Caco-2 (cell line): Measurements from ENCODE around the gene PPP1R13B. TPM values are rescaled to one million over a fixed set of nuclear protein-coding genes. Genes with fewer than 3 reads are reported as not detected.
A peak's percentile ranks its signal among the peaks of the same experiment; 100 is the strongest.

ENCODE experiments used
- BruUV-seq: library from RNA; stranded (reverse); fragments of 400-500 nt; replicated peaks from 2 replicates; lab custom pipeline; 2021; lab: Mats Ljungman, UMichigan
- CTCF ChIA-PET: fragments of 300-600 bp; sonication (Branson Sonifier 250); formaldehyde crosslinking; loops from one replicate; lab custom pipeline; 2022; ENCODE audit warnings: antibody characterized with exemption; lab: Charles Lee
- POLR2A ChIA-PET: fragments of 300-600 bp; sonication (Branson Sonifier 250); formaldehyde crosslinking; loops from one replicate; lab custom pipeline; 2022; ENCODE audit warnings: antibody characterized with exemption; lab: Charles Lee
- DNase-seq, 2 experiments: peaks; one replicate each; pipeline versions ENCODE4 v3.0.0 to v3.0.0-alpha.2; 2020 to 2022
- H3K27me3 ChIP-seq: replicated peaks from 2 replicates; pipeline ENCODE4 v1.6.0; 2011; ENCODE audit warnings: low read length; ENCODE audit not compliant: control insufficient read depth, insufficient read depth
- H3K36me3 ChIP-seq: 2 replicates; pipeline ENCODE4 v1.5.1; 2011; ENCODE audit warnings: low read length; ENCODE audit not compliant: control insufficient read depth, insufficient read depth
- H3K4me1 ChIP-seq: fragments of 250-450 bp; sonication (Bioruptor Pico); 2 replicates; pipeline ENCODE4 v1.5.1; 2020; ENCODE audit warnings: mild to moderate bottlenecking
- H3K4me3 ChIP-seq: 2 replicates; pipeline ENCODE4 v1.5.1; 2011; ENCODE audit warnings: low read depth, mild to moderate bottlenecking, control low read depth, low read length
- H3K9me3 ChIP-seq: fragments of 250-450 bp; sonication (Bioruptor Pico); 2 replicates; pipeline ENCODE4 v1.5.1; 2020; ENCODE audit warnings: mild to moderate bottlenecking, moderate library complexity
- H3K27ac Mint-ChIP-seq: one replicate; pipeline ENCODE4 v1.8.0; 2022; ENCODE audit warnings: mixed read lengths; ENCODE audit not compliant: unreplicated experiment
- H3K27me3 Mint-ChIP-seq: one replicate; pipeline ENCODE4 v1.8.0; 2022; ENCODE audit warnings: mixed read lengths; ENCODE audit not compliant: insufficient read depth, unreplicated experiment
- H3K36me3 Mint-ChIP-seq: one replicate; pipeline ENCODE4 v1.8.0; 2022; ENCODE audit warnings: mild to moderate bottlenecking, mixed read lengths; ENCODE audit not compliant: insufficient read depth, unreplicated experiment
- H3K4me1 Mint-ChIP-seq: one replicate; pipeline ENCODE4 v1.8.0; 2022; ENCODE audit warnings: low read depth, mixed read lengths; ENCODE audit not compliant: unreplicated experiment
- H3K4me3 Mint-ChIP-seq: one replicate; pipeline ENCODE4 v1.8.0; 2022; ENCODE audit warnings: mild to moderate bottlenecking, moderate library complexity, mixed read lengths; ENCODE audit not compliant: unreplicated experiment
- H3K9me3 Mint-ChIP-seq: one replicate; pipeline ENCODE4 v1.8.0; 2022; ENCODE audit warnings: mixed read lengths; ENCODE audit not compliant: unreplicated experiment
- intact Hi-C: fragments of 100-400 bp; cut with micrococcal nuclease; formaldehyde crosslinking; loops from one replicate; pipeline ENCODE4 v1.10.0; 2022; ENCODE audit not compliant: unreplicated experiment
- total RNA-seq: library from RNA; stranded (reverse); gene quantifications from 2 replicates; pipeline ENCODE4 v1.2.3, GENCODE V29; 2022
- TF ChIP-seq, protein P1 (sequence below), 2 experiments: fragments of 200-600 bp in 1 of 2; IDR thresholded peaks; 1 replicate in 1 of 2; 2 replicates in 1 of 2; pipeline versions ENCODE4 v1.5.1 to v1.8.0; 2011 to 2022; ENCODE audit warnings: antibody characterized with exemption in 1 of 2, control low read depth in 1 of 2, inconsistent platforms in 1 of 2, low read depth in 1 of 2, low read length in 1 of 2, mild to moderate bottlenecking in 1 of 2, moderate library complexity in 1 of 2; ENCODE audit not compliant: insufficient read depth in 1 of 2, severe bottlenecking in 1 of 2, unreplicated experiment in 1 of 2

The PPP1R13B gene
- total RNA-seq, 1 experiment from 2014 or later = 15.8 TPM

DNA sequence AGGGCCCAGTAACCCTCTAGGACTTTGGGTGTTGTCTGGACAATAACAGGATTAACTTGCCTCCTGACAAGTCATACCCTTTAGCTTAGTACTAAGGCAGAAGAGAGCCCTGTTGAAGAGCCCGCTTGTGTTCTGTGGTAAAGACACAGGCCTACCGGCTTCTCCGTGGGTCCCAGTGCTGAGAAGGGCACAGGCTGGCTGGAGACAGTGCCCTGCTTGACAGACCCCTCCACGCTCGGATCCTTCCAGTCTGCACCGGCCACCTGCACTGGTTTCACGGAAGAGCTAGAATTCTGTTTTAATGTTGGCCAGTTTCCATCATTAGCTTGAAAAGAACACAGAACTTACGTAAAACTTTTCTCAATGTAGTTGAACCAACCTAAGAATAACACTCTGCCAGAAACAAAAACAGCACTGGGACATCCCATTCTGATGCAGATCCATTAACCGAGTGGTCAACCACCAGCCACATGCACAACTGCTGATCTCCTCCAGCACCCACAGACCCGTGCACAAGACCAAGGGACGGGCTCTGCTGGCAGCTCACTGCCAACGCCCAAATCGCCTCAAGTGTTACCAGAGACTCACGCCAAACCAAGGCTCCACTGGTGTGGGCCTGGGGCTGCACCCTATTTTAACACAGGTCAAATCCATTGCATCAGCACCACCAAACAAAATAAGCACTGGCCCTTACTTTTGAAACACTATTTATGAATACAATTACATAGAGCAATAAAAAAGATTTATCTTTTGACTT, 104.7 kb downstream of the PPP1R13B start:
- Histone ChIP-seq H3K36me3 (peaks cover 2% of the 10 kb centered on the region; the same call in 1 of the 2 replicates), H3K4me3 (no peak overlapping the region), H3K9me3 (no peaks in the 10 kb centered on the region), H3K4me1 (no peaks in the 10 kb centered on the region), H3K27me3 (no peaks in the 10 kb centered on the region)
- Mint-ChIP-seq H3K4me3 (no peak overlapping the region), H3K9me3 (no peaks in the 10 kb centered on the region), H3K27ac (no peak overlapping the region), H3K4me1 (no peaks in the 10 kb centered on the region), H3K27me3 (no peaks in the 10 kb centered on the region), H3K36me3 (no peaks in the 10 kb centered on the region)
- ChIA-PET CTCF (no interaction called here), POLR2A (no interaction called here)
- intact Hi-C loops = no loop called here
- TF ChIP-seq, protein P1, sequence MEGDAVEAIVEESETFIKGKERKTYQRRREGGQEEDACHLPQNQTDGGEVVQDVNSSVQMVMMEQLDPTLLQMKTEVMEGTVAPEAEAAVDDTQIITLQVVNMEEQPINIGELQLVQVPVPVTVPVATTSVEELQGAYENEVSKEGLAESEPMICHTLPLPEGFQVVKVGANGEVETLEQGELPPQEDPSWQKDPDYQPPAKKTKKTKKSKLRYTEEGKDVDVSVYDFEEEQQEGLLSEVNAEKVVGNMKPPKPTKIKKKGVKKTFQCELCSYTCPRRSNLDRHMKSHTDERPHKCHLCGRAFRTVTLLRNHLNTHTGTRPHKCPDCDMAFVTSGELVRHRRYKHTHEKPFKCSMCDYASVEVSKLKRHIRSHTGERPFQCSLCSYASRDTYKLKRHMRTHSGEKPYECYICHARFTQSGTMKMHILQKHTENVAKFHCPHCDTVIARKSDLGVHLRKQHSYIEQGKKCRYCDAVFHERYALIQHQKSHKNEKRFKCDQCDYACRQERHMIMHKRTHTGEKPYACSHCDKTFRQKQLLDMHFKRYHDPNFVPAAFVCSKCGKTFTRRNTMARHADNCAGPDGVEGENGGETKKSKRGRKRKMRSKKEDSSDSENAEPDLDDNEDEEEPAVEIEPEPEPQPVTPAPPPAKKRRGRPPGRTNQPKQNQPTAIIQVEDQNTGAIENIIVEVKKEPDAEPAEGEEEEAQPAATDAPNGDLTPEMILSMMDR (IDR thresholded peaks at IDR 0.05; ENCODE audit: insufficient read depth in 1 of 2, low read depth in 1 of 2, low read length in 1 of 2, severe bottlenecking in 1 of 2, unreplicated experiment in 1 of 2) = no peak
- BruUV-seq = no TSS peak
- no peak for DNase-seq

DNA sequence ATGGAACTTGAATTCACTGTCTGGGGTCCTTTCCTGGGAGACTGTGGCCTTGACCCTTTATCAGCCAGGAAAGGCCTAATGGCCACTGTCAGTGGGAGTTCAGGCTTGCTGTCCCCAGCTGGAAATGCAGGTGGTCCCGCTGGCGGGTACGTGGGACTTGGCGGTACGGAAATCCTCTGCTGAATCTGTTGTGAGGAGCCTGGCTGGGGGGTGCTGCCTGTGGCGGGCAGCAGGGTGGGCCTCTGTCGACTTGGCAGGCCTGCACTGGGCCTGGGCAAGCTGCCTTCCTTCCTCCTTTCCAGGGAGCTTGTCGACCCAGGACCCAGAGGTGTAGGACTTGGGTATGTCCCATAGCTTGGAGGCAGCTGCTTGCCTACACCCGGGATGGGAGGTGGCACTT, 105.5 kb downstream of the PPP1R13B start:
- intact Hi-C loops = no loop called here
- no peaks in the 10 kb centered on the region for H3K27me3 ChIP-seq
- no peaks in the 10 kb centered on the region for H3K9me3 ChIP-seq
- DNase-seq = no peak
- Mint-ChIP-seq H3K4me3 (no peak overlapping the region), H3K27me3 (no peaks in the 10 kb centered on the region), H3K27ac (no peak overlapping the region), H3K4me1 (no peaks in the 10 kb centered on the region), H3K36me3 (no peaks in the 10 kb centered on the region), H3K9me3 (no peaks in the 10 kb centered on the region)
- no peaks in the 10 kb centered on the region for H3K4me1 ChIP-seq
- CTCF ChIA-PET = no interaction called here
- H3K36me3 ChIP-seq = peaks cover 5% of the 10 kb centered on the region; the same call in 1 of the 2 replicates
- H3K4me3 ChIP-seq = no peak overlapping the region
- BruUV-seq = no TSS peak
- POLR2A ChIA-PET = interaction anchor here (0.5 kb wide), 1 partner anchor 45 kb away, joined by 3 read pairs; no protein-coding TSS in a partner anchor
- TF ChIP-seq, protein P1 (IDR thresholded peaks at IDR 0.05; ENCODE audit: insufficient read depth in 1 of 2, low read depth in 1 of 2, low read length in 1 of 2, severe bottlenecking in 1 of 2, unreplicated experiment in 1 of 2) = no peak

DNA sequence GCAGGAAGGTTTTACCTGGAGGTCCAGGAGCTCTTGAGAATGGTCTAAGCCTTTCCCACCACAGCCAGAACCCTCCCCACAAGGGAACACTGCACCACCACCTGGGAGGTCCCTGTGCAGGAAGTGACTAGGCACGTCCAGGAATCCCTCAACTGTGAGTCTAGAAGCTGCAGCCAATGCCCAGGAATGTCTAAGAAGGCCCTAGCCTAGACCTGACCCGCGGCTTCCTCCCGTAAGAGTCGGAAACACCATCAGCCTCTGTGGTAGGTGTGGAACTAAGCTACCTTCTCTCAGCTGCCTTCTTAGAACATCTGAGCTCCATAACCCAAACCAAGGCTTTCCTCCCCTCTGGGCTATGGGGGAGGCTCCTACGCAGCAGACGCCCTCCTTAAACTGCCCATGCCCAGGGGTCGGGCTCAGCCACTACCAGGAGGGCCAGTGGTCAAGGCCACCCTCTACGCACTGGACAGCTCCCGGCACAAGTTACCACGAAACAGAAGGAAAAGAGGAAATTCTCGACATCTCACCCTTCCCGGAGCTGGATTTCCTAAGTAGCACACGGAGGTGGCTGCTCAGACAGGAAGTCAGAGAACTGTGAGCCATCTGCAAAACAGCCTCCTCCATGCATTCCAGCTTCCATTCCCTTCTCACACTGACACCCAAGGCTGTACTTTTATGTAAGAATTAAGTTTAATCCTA, 106.2 kb downstream of the PPP1R13B start:
- ChIA-PET POLR2A (interaction anchor here (0.6 kb wide), 1 partner anchor 13 kb away, joined by 12 read pairs; no protein-coding TSS in a partner anchor), CTCF (no interaction called here)
- DNase-seq = peak in 1 of 2 experiments; percentile 17
- Mint-ChIP-seq H3K4me1 (no peaks in the 10 kb centered on the region), H3K9me3 (no peaks in the 10 kb centered on the region), H3K36me3 (no peaks in the 10 kb centered on the region), H3K27me3 (no peaks in the 10 kb centered on the region), H3K27ac (no peak overlapping the region), H3K4me3 (no peak overlapping the region)
- Histone ChIP-seq H3K9me3 (no peaks in the 10 kb centered on the region), H3K27me3 (no peaks in the 10 kb centered on the region), H3K4me3 (no peak overlapping the region), H3K4me1 (no peaks in the 10 kb centered on the region), H3K36me3 (peaks cover 5% of the 10 kb centered on the region; the same call in 1 of the 2 replicates)
- TF ChIP-seq, protein P1 (IDR thresholded peaks at IDR 0.05; ENCODE audit: insufficient read depth in 1 of 2, low read depth in 1 of 2, low read length in 1 of 2, severe bottlenecking in 1 of 2, unreplicated experiment in 1 of 2) = no peak
- intact Hi-C loops = no loop called here
- no TSS peak for BruUV-seq
